IMR-90 (cell line): ENCODE results near the gene DYNLL2. TPM values are rescaled to one million over a fixed set of nuclear protein-coding genes. Genes with fewer than 3 reads are reported as not detected.

Experiments used
- ATAC-seq: fragments of 200-7000 bp; cut with Tn5 transposase; 2 replicates; pipeline ENCODE4 v1.9.1; 2020; ENCODE audit warnings: low read depth, mild to moderate bottlenecking, moderate library complexity
- BruUV-seq: library from RNA; stranded (reverse); fragments of 400-500 nt; replicated peaks from 2 replicates; lab custom pipeline; 2021; lab: Mats Ljungman, UMichigan
- CTCF ChIA-PET: fragments of 300-600 bp; formaldehyde crosslinking; extraction: SDS; loops from one replicate; lab custom pipeline; 2021; ENCODE audit warnings: antibody characterized with exemption; lab: Yijun Ruan, JAX
- POLR2A ChIA-PET: fragments of 300-600 bp; sonication (Branson Sonifier 250); formaldehyde crosslinking; loops from one replicate; lab custom pipeline; 2022; ENCODE audit warnings: antibody characterized with exemption; ENCODE audit not compliant: unreplicated experiment; lab: Charles Lee
- DNase-seq: peaks from one replicate; pipeline ENCODE4 v3.0.0; 2013
- H2AFZ ChIP-seq: replicated peaks from 2 replicates; pipeline ENCODE3; 2013; ENCODE audit warnings: low read length, mild to moderate bottlenecking; ENCODE audit not compliant: poor library complexity
- H2AK5ac ChIP-seq: 2 replicates; pipeline ENCODE4 v1.6.1; 2013; ENCODE audit warnings: low read depth, low read length, inconsistent platforms
- H2AK9ac ChIP-seq: replicated peaks from 2 replicates; pipeline ENCODE3; 2013; ENCODE audit warnings: mild to moderate bottlenecking, low read depth, low read length, moderate library complexity; ENCODE audit not compliant: poor library complexity
- H2BK120ac ChIP-seq: 2 replicates; pipeline ENCODE4 v1.6.1; 2013; ENCODE audit warnings: low read depth, low read length, inconsistent platforms
- H2BK15ac ChIP-seq: 3 replicates; pipeline ENCODE4 v1.6.1; 2013; ENCODE audit warnings: low read depth, low read length, inconsistent platforms
- H2BK20ac ChIP-seq: 2 replicates; pipeline ENCODE4 v1.6.1; 2013; ENCODE audit warnings: low read depth, mild to moderate bottlenecking, inconsistent platforms, low read length, moderate library complexity
- H2BK5ac ChIP-seq: 2 replicates; pipeline ENCODE4 v1.6.1; 2013; ENCODE audit warnings: mild to moderate bottlenecking, low read depth, low read length, inconsistent platforms; ENCODE audit not compliant: poor library complexity, severe bottlenecking
- H3K14ac ChIP-seq: replicated peaks from 2 replicates; pipeline ENCODE4 v1.6.1; 2013; ENCODE audit warnings: low read depth, low read length, inconsistent platforms
- H3K18ac ChIP-seq: 2 replicates; pipeline ENCODE4 v1.6.1; 2013; ENCODE audit warnings: low read depth, low read length, control low read depth
- H3K23ac ChIP-seq: 2 replicates; pipeline ENCODE4 v1.6.1; 2013; ENCODE audit warnings: low read depth, low read length, inconsistent platforms
- H3K27ac ChIP-seq: 2 replicates; pipeline ENCODE4 v1.5.1; 2013; ENCODE audit warnings: mild to moderate bottlenecking, control low read depth, low read length; ENCODE audit not compliant: insufficient read depth
- H3K27me3 ChIP-seq: 2 replicates; pipeline ENCODE4 v1.6.1; 2013; ENCODE audit warnings: low read length; ENCODE audit not compliant: control insufficient read depth, insufficient read depth
- H3K36me3 ChIP-seq: 2 replicates; pipeline ENCODE4 v1.6.1; 2013; ENCODE audit warnings: low read length, mixed read lengths; ENCODE audit not compliant: control insufficient read depth, insufficient read depth
- H3K4ac ChIP-seq: 2 replicates; pipeline ENCODE4 v1.6.1; 2013; ENCODE audit warnings: low read depth, low read length, inconsistent platforms
- H3K4me1 ChIP-seq: 2 replicates; pipeline ENCODE4 v1.6.1; 2013; ENCODE audit warnings: low read length, mixed read lengths; ENCODE audit not compliant: control insufficient read depth, insufficient read depth
- H3K4me2 ChIP-seq: 2 replicates; pipeline ENCODE4 v1.6.1; 2013; ENCODE audit warnings: low read depth, mild to moderate bottlenecking, control low read depth, low read length, moderate library complexity
- H3K4me3 ChIP-seq: 2 replicates; pipeline ENCODE4 v1.5.1; 2013; ENCODE audit warnings: low read depth, mild to moderate bottlenecking, control low read depth, low read length, moderate library complexity; ENCODE audit not compliant: insufficient read depth
- H3K56ac ChIP-seq: 2 replicates; pipeline ENCODE4 v1.6.1; 2013; ENCODE audit warnings: low read length, inconsistent platforms; ENCODE audit not compliant: insufficient read depth; ENCODE audit errors: extremely low read depth
- H3K79me1 ChIP-seq, 2 experiments: 2 replicates each; pipeline ENCODE4 v1.6.1; 2013; ENCODE audit warnings: low read length in 2 of 2, inconsistent platforms in 1 of 2, low read depth in 1 of 2
- H3K9ac ChIP-seq: 2 replicates; pipeline ENCODE4 v1.6.1; 2013; ENCODE audit warnings: low read depth, low read length, control low read depth
- H3K9me1 ChIP-seq: 2 replicates; pipeline ENCODE4 v1.6.1; 2013; ENCODE audit warnings: low read length, inconsistent platforms; ENCODE audit not compliant: insufficient read depth
- H3K9me3 ChIP-seq: 2 replicates; pipeline ENCODE4 v1.6.1; 2013; ENCODE audit warnings: low read length; ENCODE audit not compliant: control insufficient read depth, insufficient read depth
- H4K20me1 ChIP-seq: 2 replicates; pipeline ENCODE4 v1.6.1; 2013; ENCODE audit warnings: low read length, inconsistent platforms; ENCODE audit not compliant: insufficient read depth
- H4K5ac ChIP-seq: 2 replicates; pipeline ENCODE4 v1.6.1; 2013; ENCODE audit warnings: mild to moderate bottlenecking, low read depth, low read length, control low read depth
- H4K8ac ChIP-seq, 2 experiments: 2 replicates each; pipeline ENCODE4 v1.6.1; 2013; ENCODE audit warnings: low read depth in 2 of 2, low read length in 2 of 2, control low read depth in 1 of 2, inconsistent platforms in 1 of 2
- H4K91ac ChIP-seq: 2 replicates; pipeline ENCODE4 v1.6.1; 2013; ENCODE audit warnings: low read depth, low read length, inconsistent platforms; ENCODE audit not compliant: insufficient read depth
- CEBPB ChIP-seq: IDR thresholded peaks from 2 replicates; pipeline ENCODE4 v1.6.1; 2012; ENCODE audit warnings: low read depth, low read length, improper control_type of control experiment
- CHD1 ChIP-seq: IDR thresholded peaks from 2 replicates; pipeline ENCODE4 v1.6.1; 2012; ENCODE audit warnings: low read depth, low read length, improper control_type of control experiment
- MAFK ChIP-seq: IDR thresholded peaks from 2 replicates; pipeline ENCODE4 v1.6.1; 2012; ENCODE audit warnings: low read depth, low read length, improper control_type of control experiment
- MAZ ChIP-seq: IDR thresholded peaks from 2 replicates; pipeline ENCODE4 v1.6.1; 2012; ENCODE audit warnings: low read depth, mild to moderate bottlenecking, low read length, improper control_type of control experiment, moderate library complexity, borderline replicate concordance
- MXI1 ChIP-seq: IDR thresholded peaks from 2 replicates; pipeline ENCODE4 v1.6.1; 2012; ENCODE audit warnings: low read depth, mild to moderate bottlenecking, low read length, moderate library complexity, borderline replicate concordance
- POLR2A ChIP-seq: IDR thresholded peaks from 2 replicates; pipeline ENCODE4 v1.6.1; 2012; ENCODE audit warnings: mild to moderate bottlenecking, low read depth, low read length
- RAD21 ChIP-seq: IDR thresholded peaks from 2 replicates; pipeline ENCODE4 v1.6.1; 2012; ENCODE audit warnings: low read length, improper control_type of control experiment
- RCOR1 ChIP-seq: IDR thresholded peaks from 2 replicates; pipeline ENCODE4 v1.6.1; 2012; ENCODE audit warnings: mild to moderate bottlenecking, low read length, improper control_type of control experiment; ENCODE audit not compliant: insufficient replicate concordance
- RFX5 ChIP-seq: IDR thresholded peaks from 2 replicates; pipeline ENCODE4 v1.8.0; 2012; ENCODE audit warnings: low read depth, mild to moderate bottlenecking, low read length, moderate library complexity
- SMC3 ChIP-seq: fragments of 150-350 bp; IDR thresholded peaks from 2 replicates; pipeline ENCODE4 v1.6.1; 2016; ENCODE audit warnings: low read depth, mild to moderate bottlenecking, antibody characterized with exemption, low read length, moderate library complexity
- WGBS, 2 experiments: methylation state at CpG; one replicate each; pipeline versions ENCODE4 v1.1.5 to v1.1.7; 2013; ENCODE audit warnings: missing lambda C conversion rate in 2 of 2; ENCODE audit not compliant: insufficient read length in 1 of 2; ENCODE audit errors: extremely low coverage in 2 of 2; 5-methylcytosine and 5-hydroxymethylcytosine counted together
- dilution Hi-C: fragments of 300-500 bp; cut with HindIII; formaldehyde crosslinking; loops from one replicate; pipeline ENCODE4 v1.14.3; 2018; ENCODE audit warnings: low sequenced_read_pairs; ENCODE audit not compliant: unreplicated experiment
- in situ Hi-C: fragments of 300-500 bp; cut with MboI; formaldehyde crosslinking; loops from 3 replicates; pipeline ENCODE4 v1.14.3; 2019; ENCODE audit warnings: low sequenced_read_pairs, inconsistent platforms, mixed read lengths
- intact Hi-C: fragments of 100-400 bp; cut with micrococcal nuclease; formaldehyde crosslinking; loops from 2 replicates; pipeline ENCODE4 v1.10.0; 2022
- polyA plus RNA-seq, 3 experiments: library from polyadenylated mRNA; depleted of rRNA; stranded (reverse); fragments of >200 nt; gene quantifications; 2 replicates each; pipeline ENCODE4 v1.2.3, GENCODE V29; 2012; ENCODE audit warnings: low replicate concordance in 1 of 3
- total RNA-seq: library from RNA; depleted of rRNA; stranded (reverse); fragments of >200 nt; gene quantifications from 2 replicates; pipeline ENCODE4 v1.2.3, GENCODE V29; 2012
- TF ChIP-seq, protein P1 (sequence below): fragments of 150-350 bp; IDR thresholded peaks from 2 replicates; pipeline ENCODE4 v1.6.1; 2017; ENCODE audit warnings: mild to moderate bottlenecking, antibody characterized with exemption, low read length, low read depth

The DYNLL2 gene
- total and polyA plus RNA-seq, 2 of the 4 experiments (the other 2 are of a cell fraction), result 9.1 to 14.2 TPM

DNA sequence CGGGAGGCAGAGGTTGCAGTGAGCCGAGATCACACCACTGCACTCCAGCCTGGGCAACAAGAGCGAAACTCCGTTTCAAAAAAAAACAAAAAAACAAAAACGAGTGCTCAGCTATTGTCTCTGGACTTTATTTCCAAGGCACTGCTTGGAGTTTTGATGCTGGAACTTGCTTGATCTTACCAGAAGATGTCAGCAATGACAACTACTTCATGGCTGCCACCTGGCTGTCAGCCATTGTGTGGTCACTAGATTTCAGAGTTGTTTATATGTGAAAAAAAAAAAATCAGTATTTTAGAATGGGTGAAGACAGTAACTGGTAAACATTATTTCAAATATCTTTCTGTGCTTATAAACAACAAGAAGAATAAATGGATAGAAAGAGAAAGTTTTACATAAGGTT, 38.7 kb downstream of the DYNLL2 start:
- no peaks in the 10 kb centered on the region for H3K36me3 ChIP-seq
- ChIA-PET POLR2A (no interaction called here), CTCF (no interaction called here)
- 0 out of 2 replicates have a peak, but pooled peaks cover 3% of the 10 kb centered on the region for H3K9me1 ChIP-seq
- intact Hi-C loops (loop anchor here (5.0 kb wide), 1 partner anchor 325 kb away; no protein-coding TSS in a partner anchor), in situ Hi-C loops (loop anchor here (25.0 kb wide), 2 partner anchors 885 to 1010 kb away; no protein-coding TSS in a partner anchor), dilution Hi-C loops (no loop called here)
- H2BK120ac ChIP-seq, result no peak overlapping the region
- H3K4me1 ChIP-seq, result no peaks in the 10 kb centered on the region
- H4K8ac ChIP-seq, result no peak overlapping the region
- no peak overlapping the region for H2BK20ac ChIP-seq
- no peak overlapping the region for H2AK9ac ChIP-seq
- no peak overlapping the region for H3K4ac ChIP-seq
- no peaks in the 10 kb centered on the region for H3K27me3 ChIP-seq
- no peak overlapping the region for H3K18ac ChIP-seq
- 0% methylated on average over 1 of the region's 5 CpGs; no CpG with 5 or more reads in 1 of the 2 experiments for WGBS, 2 experiments
- H3K4me2 ChIP-seq, result no peak overlapping the region
- H4K20me1 ChIP-seq, result no peaks in the 10 kb centered on the region
- BruUV-seq, result no TSS peak
- no peak overlapping the region for H3K4me3 ChIP-seq
- no peak overlapping the region for H3K23ac ChIP-seq
- H3K27ac ChIP-seq, result no peak overlapping the region
- DNase-seq (peak; percentile 22), ATAC-seq (no peak)
- H3K9ac ChIP-seq, result no peak overlapping the region
- H4K91ac ChIP-seq, result no peak overlapping the region
- H3K14ac ChIP-seq, result no peak overlapping the region
- TF ChIP-seq CEBPB (no peak), RFX5 (no peak), MXI1 (no peak), RCOR1 (no peak), CHD1 (no peak), POLR2A (no peak), MAZ (no peak), RAD21 (no peak), MAFK (no peak), SMC3 (no peak)
- TF ChIP-seq, protein P1, sequence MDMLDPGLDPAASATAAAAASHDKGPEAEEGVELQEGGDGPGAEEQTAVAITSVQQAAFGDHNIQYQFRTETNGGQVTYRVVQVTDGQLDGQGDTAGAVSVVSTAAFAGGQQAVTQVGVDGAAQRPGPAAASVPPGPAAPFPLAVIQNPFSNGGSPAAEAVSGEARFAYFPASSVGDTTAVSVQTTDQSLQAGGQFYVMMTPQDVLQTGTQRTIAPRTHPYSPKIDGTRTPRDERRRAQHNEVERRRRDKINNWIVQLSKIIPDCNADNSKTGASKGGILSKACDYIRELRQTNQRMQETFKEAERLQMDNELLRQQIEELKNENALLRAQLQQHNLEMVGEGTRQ, result no peak
- no peaks in the 10 kb centered on the region for H3K9me3 ChIP-seq
- H2BK5ac ChIP-seq, result no peak overlapping the region
- H4K5ac ChIP-seq, result no peak overlapping the region
- no peak overlapping the region for H2BK15ac ChIP-seq
- H3K79me1 ChIP-seq, result no peaks in the 10 kb centered on the region
- no peak overlapping the region for H2AK5ac ChIP-seq
- H2AFZ ChIP-seq, result no peak overlapping the region
- H3K56ac ChIP-seq, result no peak overlapping the region
